GM12801 (cell line): ENCODE results near the gene G0S2.

Experiments used
- TF ChIP-seq, protein P1 (sequence below): IDR thresholded peaks from one replicate; pipeline ENCODE4 v1.5.1; 2011; ENCODE audit warnings: control low read depth; ENCODE audit not compliant: insufficient read length; ENCODE audit errors: extremely low read depth

Gene G0S2

GRCh38 chr1:209691237-209691636 is 16.0 kb downstream of the G0S2 start:
- TF ChIP-seq, protein P1, sequence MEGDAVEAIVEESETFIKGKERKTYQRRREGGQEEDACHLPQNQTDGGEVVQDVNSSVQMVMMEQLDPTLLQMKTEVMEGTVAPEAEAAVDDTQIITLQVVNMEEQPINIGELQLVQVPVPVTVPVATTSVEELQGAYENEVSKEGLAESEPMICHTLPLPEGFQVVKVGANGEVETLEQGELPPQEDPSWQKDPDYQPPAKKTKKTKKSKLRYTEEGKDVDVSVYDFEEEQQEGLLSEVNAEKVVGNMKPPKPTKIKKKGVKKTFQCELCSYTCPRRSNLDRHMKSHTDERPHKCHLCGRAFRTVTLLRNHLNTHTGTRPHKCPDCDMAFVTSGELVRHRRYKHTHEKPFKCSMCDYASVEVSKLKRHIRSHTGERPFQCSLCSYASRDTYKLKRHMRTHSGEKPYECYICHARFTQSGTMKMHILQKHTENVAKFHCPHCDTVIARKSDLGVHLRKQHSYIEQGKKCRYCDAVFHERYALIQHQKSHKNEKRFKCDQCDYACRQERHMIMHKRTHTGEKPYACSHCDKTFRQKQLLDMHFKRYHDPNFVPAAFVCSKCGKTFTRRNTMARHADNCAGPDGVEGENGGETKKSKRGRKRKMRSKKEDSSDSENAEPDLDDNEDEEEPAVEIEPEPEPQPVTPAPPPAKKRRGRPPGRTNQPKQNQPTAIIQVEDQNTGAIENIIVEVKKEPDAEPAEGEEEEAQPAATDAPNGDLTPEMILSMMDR, result no peak

GRCh38 chr1:209692296-209692695 is 17.1 kb downstream of the G0S2 start:
- TF ChIP-seq, protein P1, result no peak

- TF ChIP-seq, protein P1, result no peak
Measured at GRCh38 chr1:209692745-209693504, 17.7 kb downstream of the G0S2 start.

GRCh38 chr1:209696673-209697072 is 21.5 kb downstream of the G0S2 start:
- TF ChIP-seq, protein P1, result no peak

DNA sequence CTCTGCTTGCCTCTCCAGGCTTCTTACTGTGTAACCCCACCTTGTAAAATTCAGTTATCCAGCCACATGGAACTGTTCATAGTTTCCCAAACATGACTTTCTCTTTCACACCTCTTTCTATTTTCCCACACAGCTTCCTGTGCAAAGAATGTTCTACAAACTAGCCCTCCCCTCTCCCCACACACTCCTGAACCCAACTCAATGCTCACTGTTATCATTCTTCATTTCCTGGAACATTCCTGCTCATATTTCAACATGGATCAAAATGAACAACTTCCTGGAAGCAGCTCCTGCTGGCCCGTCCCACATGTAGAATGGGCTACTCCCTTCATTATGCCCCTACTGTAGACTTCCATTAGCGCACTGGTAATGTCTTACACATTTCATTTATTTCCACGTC is 21.9 kb downstream of the G0S2 start:
- TF ChIP-seq, protein P1, result no peak

DNA sequence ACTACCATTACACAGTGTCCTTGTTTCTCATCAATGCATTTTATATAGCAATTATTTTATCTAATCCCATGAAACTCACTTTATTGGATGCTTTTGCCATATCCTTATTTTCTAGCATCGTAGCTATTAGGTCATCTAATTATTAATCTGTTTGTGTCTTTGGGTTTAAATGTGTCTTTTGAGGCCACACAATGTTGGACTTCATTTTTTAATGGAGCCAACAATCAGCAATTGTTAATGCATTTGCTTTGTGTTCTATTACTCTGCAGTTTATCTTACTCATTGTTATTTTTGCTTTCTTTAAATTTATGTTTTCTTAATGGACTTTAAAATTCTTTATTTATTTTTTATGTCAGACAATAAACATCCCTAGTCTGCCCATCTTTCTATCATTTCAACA is 27.6 kb downstream of the G0S2 start:
- TF ChIP-seq, protein P1, result no peak

DNA sequence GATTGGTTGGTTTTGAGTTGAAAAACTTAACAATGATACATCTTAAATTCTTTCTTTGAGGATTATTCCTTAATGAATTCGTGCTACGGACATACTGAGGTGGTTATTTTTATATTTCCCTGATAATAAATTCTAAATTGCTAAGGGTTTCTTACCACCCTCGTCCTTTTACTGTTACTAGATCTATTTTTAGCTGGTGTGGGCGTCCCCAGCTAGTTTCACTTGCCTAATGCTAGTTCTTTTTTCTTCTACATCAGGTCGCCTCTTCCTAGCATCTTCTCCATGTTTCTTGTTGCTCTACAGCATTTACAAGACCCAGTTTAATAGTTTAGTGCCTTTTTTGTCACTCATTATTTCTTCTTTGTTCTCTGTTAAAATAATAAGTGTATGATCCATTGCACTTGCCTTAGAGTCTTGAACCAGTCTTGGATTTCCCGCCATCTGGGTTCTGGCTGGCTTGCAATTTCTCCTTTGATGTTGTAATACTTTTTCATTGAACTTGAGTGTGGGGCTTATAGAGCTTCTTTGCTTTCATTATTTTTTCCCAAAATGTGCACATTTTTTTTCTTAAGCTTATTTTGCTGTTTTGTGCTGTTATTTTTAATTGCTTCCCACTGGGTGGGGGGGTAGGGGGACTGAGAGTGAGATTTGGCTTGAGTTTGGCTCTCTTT is 28.8 kb downstream of the G0S2 start:
- TF ChIP-seq, protein P1, result no peak
